Activated CD8-positive, alpha-beta memory T cell treated with anti-CD3 and anti-CD28 coated beads for 48 hours (primary cell): Measurements from ENCODE around the gene FRMD1.

Source experiments
- DNase-seq, 3 experiments: peaks; one replicate each; pipeline ENCODE4 v3.0.0-alpha.2; 2020; ENCODE audit warnings: low read depth in 2 of 3, low spot score in 2 of 3

Gene FRMD1

DNA sequence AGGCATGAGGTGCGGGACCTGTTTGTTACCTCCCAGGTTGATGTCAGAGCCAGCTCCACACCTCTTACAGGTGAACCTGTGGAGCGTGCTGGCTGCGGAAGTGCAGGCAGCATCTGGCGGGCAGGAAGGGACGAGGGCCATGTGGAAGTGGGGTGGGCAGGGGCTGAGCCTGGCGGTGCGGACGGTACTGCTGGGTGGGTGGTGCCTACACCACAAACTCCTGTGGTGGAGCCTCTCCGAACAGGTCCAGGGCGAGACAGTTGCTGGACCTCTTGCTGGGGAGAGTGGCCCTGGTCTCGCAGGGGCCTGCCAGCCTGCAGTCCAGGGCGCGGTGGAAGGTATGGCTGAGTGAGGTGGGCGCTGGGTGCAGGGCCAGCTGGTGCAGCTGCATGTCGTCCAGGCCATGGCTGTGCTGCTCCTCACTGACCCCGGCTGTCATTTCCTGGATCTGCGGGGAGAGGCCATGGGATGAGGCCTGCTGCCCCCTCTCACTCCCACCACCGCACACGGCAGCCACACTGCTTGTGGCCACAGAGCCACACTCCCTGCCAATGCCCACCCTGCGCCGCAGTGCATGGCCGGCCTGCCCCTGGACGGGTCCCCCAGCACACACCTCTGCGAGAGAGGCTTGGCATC lies 22.0 kb downstream of the FRMD1 start:
- DNase-seq = no peak

DNA sequence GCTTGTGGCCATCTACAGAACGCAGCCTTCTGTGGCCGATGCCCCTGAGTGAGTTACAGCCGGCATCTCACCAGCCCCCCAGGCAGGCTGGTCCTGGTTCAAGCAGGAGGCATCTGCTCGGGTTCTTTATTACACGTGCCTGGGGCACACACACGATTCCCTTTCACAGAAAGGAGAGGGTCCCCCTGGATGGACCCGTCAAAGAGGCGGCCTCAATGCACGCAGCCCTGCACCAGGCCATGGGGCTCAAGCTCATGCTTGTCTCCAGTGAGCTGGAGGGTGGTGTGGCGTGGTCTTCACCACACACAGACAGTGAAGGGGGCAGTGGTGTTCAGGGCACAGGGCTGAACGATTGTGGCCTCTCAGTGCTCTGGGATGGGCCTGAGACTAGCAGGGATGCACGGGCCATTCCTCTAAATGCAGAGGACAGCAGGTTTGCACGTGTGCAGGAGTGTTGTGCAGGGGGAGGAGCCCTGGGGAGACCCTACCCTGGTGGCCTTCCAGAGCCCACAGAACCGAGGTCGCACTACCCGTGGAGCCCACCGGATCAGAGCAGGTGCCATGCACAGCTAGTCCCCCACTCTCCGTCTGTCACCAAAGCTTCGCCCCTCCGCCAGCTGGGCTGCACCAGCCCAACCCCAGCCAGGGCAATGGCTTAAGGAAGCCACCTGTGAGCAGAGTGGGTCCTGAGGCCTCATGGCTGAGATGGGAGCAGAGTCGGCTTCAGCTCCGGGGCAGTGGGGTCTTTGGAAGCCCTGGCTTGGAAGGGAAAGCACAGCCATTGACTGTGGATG lies 23.1 kb downstream of the FRMD1 start:
- no peak for DNase-seq

DNA sequence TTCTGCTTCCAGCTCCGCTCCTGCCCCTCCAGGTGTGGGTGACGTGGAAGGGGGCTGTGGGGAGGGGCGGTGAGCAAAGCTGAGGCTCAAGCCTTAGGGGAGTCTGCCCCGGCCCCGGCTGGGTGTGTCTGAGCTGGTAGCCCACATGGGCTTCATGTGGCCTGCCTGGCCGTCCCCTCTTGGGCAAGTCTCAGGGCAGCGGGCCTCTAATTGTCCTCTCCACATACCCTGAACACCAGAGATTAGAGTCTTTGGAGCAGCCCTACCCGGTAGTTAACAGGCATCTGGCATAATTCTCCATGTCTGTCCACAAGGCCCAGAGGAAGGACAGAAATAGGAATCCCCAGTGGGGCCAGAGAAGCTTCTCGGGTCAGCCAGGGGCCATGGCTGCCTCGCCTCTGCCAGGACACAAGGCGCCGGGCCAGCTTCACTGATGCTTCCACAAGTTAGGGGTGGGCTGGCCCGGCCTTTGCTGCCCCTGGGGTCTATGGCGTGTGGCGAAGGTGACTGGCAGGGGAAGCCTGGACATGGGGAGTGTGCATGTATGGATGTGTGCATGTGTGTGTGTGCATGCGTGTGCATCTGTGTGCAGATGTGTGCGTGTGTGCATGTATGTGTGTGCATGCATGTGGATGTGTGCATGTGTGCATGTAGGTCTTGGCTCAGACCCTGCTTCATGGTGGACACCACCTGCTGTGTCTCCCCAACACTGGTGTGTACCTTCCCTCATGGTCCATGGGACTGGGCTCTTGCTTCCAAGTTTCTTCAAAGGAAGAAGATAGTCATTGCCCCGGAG lies 24.0 kb downstream of the FRMD1 start:
- DNase-seq = no peak

DNA sequence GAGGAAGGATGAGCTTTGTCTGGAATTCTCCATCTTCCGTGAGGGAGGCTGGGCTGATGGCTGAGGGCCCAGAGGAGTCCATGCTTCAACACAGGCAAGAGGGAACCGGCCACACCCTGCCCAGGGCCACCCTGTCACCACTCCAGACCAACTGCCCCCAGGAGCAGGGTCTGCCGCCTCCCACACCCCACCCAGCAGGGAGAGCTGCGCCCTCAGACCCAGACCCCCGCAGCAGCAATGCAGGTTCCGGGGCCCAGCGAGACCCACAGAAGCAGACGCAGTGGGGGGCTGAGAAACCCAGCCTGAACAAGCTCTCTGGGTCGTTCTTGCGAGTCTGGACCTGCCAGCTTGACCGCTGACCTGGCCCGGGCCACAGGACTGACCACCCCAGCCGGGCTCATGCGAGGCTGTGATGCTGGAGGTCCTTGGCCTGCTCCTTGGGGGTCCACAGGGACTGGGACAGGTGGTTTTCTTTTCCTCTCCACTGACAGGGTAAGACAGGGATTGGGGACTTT lies 25.0 kb downstream of the FRMD1 start:
- no peak for DNase-seq

DNA sequence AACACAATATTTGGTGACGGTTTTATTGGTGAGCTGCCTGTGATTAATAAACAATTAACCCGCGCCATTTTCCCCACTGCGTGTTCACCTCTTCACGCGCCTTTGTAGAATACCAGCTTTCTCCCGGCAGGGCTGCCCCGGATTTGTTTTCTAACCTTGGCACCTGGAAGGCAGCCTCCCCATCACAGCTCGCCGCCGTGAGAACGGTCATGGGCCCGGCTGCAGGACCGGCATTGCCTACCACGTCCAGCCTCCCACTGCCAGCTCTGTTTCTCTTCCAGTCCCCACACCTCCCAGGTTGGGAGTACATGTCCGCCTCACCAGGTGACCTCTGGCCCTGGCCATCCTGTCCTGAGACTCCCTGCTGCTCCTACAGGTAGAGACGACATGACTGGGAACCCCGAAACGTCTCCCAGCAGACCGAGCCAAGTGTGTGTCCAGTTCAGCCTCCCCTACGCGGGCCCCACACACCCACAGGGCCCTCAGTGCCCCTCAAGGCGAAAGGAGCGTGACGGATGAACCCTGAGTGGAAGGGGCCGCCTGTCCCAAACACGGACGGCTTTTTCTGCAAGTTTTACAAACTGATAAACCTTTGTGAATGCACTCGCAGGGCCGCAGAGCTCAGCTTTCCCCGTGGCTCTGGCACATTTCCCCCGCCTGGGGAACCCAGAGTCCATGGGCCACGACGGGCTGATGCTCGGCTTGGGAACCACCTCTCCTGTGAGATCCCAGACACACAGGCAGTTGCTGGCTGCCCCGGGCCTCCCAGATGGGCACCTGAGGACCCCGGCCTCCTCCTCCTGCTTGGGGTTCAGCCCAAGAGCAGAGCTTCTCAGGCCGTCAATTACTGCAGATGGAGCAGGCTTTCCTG lies 25.7 kb downstream of the FRMD1 start:
- no peak for DNase-seq

DNA sequence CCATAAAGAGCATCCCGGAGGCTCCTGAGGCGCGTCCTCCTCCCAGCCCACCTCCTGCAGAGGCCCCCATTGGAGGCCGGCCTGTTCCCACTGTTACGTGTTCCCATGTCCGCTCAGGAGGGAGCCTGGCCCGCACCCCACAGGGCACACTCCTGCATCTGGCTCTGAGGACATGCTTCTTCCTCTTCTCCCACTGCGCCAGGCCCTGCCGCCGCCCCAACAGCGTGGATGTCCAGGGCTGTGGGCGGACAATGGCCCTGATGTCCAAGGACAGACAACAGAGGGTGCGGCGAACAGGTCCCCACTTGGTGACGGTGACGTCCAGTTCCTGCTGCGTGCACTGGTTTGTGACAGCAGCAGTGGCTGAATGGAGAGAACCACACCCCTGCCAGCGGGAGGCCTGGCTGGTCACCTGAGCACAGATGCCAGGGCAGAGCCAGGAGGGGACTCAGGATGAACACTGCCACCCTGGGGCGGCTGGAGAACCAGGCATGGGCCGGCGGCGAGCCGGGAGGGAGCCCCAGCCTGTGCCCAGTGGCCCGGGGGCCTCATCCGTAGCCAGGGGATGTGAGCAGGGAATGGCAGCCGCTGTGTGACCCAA lies 26.6 kb downstream of the FRMD1 start:
- no peak for DNase-seq

DNA sequence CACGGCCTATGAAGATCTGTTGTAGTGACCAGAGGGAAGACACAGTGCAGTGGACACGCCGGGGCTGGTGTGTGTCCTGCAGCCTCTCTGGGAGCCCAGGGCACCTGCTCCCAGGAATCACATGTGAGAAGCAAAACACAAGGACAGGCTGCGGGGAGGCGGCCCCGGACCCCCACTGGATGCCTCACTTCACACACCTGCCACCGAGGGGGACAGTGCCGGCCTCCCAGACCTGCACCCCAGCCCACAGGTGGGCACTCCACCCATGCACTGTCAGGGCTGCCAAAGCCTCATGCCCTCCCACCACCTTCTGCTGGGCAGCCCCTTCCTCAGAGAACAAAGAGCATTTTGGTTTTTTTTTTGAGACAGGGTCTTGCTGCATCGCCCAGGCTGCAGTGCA lies 27.4 kb downstream of the FRMD1 start:
- DNase-seq = no peak

DNA sequence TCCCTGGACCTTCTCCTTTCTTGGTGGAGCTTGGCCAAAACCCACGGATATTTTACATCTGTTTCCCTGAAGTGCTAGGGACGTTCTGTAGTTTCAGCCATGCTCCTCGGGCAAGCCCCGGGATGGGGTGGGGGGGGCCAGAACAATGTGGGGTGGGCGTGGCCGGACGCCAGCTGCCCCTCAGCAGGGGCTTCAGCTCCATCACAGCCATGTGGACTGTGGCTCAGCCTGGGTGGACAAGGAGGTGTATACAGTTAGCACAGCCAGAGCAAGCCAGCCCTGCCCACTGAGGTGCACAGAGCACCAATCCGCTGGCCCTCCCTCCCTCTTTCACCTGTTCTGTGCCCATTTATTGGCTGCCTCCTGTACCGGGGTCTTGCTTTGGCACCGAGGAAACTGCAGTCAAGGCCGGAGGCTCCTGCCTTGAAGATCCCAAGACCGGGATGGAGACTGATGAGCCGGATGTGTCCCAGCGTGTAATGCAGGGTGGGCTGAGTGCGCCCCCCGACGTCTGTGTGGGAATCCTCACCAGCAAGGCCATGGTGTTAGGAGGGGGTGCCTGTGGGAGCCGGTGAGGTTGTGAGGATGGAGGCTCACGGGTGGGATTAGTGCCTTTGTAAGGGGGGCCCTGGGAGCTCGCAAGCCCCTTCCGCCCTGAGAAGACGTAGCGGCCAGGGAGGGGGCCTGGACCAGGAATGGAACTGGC lies 28.0 kb downstream of the FRMD1 start:
- DNase-seq = no peak

DNA sequence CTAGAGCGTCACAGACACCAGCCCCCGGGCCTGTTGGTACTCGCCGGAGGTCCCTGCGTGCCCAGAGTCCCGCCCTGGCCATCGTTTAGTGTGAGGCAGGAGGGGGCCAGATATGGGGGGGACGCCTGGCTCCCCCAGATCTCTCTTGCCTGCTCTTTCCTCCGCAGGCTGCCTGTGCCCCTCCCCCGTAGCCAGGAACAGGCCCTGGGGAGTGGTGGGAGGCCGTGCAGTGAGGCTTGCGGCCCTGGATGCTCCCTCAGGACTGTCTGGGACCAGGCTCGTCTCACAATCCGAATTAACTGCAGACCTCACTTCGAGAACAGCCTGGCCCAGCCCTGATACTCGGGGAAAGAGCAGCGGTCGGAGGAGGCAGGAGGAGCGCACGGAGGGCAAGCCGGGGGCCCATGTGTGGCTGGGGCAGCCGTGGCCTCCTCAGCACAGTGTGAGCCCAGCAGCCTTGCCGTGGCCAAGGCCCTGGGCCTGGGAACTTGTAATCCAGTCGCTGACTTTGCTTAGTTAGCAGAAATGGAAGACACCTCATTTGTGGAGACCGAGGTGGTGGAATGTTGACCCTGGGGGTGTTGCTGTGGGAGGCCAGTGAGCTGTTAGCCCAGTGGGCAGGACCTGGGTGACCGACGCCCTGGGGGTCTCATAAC lies 28.7 kb downstream of the FRMD1 start:
- DNase-seq = no peak

DNA sequence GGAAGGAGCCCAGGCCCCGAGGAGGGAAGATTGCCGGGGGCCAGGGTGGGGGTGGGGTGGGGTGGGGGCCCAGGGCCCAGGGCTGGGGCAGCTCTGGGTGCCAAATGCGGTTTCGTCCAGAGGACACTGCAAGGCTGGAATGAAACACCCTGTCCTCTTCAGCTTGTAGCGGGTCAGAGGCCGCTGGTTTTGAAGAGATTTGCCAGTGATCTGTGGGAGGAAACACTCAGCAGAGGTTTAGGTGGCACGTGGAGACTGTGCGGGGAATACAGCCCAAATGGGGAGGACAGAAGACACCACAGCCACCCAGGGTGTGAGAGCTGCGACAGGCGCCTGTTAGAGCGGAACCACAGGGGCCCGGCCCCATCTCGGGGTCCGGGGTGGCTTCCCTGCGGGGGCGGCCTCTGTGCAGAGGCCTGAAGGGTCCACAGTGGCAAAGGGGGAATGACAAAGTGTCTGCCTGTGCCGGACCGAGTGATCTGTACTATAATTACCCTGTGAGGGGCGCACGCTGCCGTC lies 29.2 kb downstream of the FRMD1 start:
- DNase-seq = no peak

DNA sequence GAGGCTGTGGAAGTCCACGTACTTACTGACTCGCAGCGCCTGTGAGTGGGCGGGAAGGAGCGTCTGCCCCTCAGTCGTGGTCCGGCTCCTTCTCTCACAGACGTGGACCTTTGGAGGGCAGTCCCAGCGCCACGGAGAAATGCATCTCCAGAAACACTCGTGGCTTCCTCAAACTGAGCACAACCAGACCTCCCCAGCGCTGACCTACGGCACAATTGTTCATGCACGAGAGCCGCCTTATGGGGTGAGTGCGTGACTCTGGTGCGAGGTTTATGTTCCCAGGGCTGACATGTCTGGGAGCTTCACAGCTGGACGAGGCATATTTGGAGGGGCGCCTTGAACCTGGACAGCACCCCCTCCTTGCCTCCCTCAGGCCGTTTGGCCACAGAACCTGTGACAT lies 29.7 kb downstream of the FRMD1 start:
- DNase-seq = no peak

DNA sequence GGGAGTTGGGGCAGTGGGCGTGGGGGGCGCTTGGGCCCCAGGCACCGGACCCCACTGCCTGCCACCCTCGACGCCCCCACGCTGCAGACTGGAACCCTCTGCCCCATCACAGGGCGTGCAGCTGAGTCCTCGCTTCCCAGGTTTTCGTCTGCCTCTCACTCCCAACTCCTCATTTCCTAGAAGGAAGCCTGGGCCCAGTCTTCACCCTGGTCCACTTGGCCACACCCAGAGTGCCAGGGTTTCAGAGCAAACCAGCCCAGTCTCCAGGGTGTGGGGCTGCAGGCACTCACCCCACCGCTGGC lies 30.3 kb downstream of the FRMD1 start:
- no peak for DNase-seq

DNA sequence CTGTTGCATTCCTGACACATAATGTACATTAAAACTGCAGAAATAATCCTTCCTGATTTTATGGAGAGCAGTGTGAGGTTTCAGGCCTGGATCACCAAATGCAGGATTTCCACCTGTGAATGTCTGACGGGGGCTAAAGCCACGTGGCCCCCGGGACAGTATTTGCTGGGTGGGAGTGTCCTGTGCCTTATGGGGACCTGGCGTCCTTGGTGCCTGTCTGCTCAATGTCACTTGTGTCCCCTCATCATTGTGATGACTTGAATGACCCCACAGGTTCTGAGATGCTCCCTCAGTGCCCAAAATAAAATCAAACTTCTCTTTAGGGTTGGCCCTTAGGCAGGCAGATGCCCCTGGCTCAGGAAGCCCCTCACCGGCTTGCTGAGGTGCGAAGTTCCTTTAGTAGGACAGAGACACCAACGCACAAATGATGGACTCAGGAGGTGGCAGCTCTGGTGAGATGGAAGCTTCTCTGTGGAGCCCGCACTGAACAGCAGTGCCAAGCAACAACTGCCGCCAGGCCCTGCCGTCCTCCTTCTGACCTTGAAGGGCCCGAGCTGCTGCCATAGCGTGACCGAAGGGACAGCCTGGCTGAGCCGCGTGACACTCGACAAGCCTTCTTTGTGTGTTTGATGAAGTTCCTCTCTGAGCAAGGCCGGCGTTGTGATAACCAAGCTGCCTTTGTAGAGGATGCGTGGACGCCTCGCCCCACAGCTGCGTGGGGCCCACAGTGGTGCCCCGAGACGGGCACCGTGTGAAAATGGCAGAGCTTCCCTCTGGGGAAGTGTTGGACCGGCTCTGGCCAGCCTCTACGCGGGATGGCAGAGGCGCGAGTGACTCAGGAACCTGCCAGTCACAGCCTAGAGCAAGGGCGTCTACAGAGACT lies 30.9 kb downstream of the FRMD1 start:
- no peak for DNase-seq

DNA sequence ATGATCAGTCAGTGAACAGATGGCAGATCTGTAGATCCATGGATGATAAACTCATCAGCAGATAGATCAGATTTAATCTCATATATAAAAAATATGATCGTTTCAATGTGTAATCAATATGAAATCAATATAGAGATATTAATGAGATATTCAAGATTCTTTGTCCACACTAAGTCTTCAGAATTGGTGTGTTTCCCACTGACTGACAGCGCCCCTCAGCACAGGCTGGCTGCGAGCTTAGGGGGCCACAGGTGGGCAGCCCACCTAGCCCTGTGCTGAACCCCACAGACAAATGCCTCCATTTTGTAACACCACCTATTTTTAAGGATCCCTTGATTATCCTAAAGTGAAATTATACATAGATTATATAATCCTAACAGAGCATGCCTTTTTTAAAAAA lies 32.3 kb downstream of the FRMD1 start:
- DNase-seq = no peak

DNA sequence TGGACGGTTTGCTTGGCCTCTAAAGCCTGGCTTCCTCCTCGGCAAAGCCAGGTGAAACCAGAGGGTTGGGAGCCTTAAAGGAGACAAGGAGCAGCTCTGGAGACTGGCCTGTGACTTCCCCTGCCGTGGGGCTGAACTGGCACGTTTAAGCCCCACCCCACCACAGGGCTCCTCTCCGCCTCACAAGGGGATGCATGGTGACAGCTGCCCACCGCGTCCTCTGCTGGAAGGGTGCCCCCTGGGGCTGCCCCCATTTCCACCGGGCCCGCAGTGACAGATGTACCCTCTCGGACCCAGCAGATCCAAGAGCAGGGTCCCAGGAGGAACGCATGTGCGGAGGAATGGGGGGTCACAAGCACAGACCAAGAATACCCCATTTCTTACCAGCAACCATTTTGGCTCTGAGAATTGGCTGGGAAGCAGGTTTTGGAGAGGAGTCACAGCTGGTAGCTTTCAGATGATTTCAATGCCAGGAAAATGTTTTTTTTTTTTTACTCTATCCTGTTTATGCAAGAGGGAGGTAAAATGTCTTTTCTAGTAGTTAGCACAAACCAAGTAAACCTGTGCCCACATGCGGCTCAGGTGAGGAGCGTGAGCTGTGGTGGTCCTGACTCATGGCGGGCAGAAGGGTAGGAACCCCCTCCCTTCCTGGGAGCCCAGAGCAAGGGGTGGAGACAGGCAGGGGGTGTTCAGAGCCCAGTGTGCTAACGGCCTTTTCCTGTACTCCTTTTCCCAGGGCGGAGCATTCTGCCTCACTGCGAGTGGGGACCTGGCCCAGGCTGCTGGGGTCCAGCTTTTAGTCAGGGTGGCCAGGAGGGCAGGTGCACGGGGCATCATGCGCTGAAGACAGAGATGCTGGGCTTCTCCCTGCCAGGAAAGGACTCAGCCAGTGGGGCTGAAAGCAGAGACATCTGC lies 33.0 kb downstream of the FRMD1 start:
- DNase-seq = no peak

DNA sequence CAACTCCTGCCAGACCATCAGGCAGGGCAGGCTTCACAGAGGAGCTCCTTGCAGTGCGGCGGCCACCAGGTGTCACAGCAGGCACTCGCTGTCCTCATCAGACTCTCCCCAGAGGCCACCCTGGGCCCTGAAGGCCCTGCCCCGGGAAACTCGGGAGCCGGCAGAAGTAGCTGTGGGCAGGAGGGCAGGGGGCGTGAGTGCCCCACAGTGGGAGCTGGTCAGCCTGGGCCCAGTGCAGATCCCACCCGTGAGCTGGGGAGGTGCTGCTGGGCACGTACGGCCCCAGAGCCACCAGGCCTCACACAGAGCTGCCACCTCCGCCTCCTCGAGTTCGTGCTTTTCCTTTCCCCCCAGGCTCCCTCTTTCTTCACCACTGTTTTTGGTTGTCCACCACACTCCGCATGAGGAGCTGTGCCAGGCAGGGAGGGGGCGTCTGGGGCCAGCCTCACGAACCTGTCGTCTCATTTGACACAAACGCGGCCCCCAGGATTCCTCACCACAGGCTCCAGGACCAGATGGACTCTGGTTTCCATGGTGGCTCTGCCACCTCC lies 33.8 kb downstream of the FRMD1 start:
- no peak for DNase-seq

DNA sequence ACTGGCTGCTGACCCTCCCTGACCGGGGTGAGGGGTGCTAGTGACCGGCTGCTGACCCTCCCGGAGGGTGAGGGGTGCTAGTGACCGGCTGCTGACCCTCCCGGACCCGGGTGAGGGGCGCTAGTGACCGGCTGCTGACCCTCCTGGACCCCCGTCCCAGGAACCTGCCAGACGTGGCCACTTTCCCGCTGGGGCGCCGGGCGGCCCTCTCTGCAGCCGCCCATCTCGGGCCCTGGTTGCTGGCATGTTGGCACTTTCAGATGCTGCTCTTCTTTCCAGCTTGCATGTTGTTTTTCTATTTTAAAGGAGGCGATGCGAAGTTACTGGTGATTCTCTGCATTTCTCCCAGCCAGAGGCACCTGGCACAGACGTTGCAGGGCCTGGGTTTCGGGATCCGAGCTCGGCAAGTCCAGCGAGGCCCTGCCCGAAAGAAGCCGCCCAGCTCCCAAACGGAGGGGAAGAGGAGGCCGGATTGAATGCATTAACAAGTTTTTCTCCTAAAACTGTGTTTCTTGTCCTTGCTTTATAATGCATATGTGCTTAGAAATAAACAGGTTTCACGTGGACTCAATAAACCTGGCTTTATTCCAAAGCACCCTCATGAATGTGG lies 34.4 kb downstream of the FRMD1 start:
- no peak for DNase-seq
